Breast epithelium (tissue), 4 donors: Measurements from ENCODE around the gene CT45A3. TPM values are rescaled to one million over a fixed set of nuclear protein-coding genes. Genes with fewer than 3 reads are reported as not detected.
"Not testable (repeated sequence)": the region's sequence is repeated elsewhere in the genome, so short reads cannot be mapped to it uniquely, and the experiment has no call there.

Source experiments
- DNase-seq, 2 donors: peaks; one replicate each; pipeline ENCODE4 v3.0.0-alpha.2; 2019; ENCODE audit warnings: low spot score in 2 of 2
- H3K27ac ChIP-seq, 2 donors: fragments of 200-600 bp; sonication (generic) in 1 of 2; one replicate each; pipeline ENCODE4 v1.5.1; 2016 to 2019; ENCODE audit warnings: mild to moderate bottlenecking in 1 of 2
- H3K27me3 ChIP-seq, 2 donors: fragments of 200-600 bp; sonication (generic) in 1 of 2; one replicate each; pipeline versions ENCODE4 v1.5.1 to v1.6.0; 2017 to 2019; ENCODE audit warnings: control low read depth in 1 of 2, mild to moderate bottlenecking in 1 of 2
- H3K36me3 ChIP-seq: fragments of 200-600 bp; one replicate; pipeline ENCODE4 v1.5.1; 2019
- H3K4me1 ChIP-seq, 2 donors: fragments of 200-600 bp; sonication (generic); one replicate each; pipeline ENCODE4 v1.5.1; 2016 to 2019; ENCODE audit warnings: control low read depth in 1 of 2
- H3K4me3 ChIP-seq, 3 donors: fragments of 200-600 bp; sonication (generic); 1 replicate in 2 of 3; 2 replicates in 1 of 3; pipeline ENCODE4 v1.5.1; 2016 to 2019; ENCODE audit warnings: mild to moderate bottlenecking in 3 of 3, moderate library complexity in 2 of 3
- H3K9me3 ChIP-seq, 2 donors: fragments of 200-600 bp; sonication (generic) in 1 of 2; one replicate each; pipeline ENCODE4 v1.5.1; 2016 to 2019; ENCODE audit warnings: control low read depth in 1 of 2
- POLR2A ChIP-seq: fragments of 450-650 bp; IDR thresholded peaks from one replicate; pipeline ENCODE4 v1.6.1; 2016; ENCODE audit warnings: antibody characterized with exemption, mild to moderate bottlenecking, moderate library complexity
- POLR2AphosphoS5 ChIP-seq, 3 donors: sonication (generic); formaldehyde crosslinking; IDR thresholded peaks; one replicate each; pipeline ENCODE4 v1.6.1; 2017; ENCODE audit warnings: antibody characterized with exemption in 3 of 3
- intact Hi-C: fragments of 100-400 bp; cut with DNase I; formaldehyde crosslinking; loops from one replicate; pipeline ENCODE4 v1.15.1; 2023; ENCODE audit warnings: low total_unique reads
- total RNA-seq, 3 donors: library from RNA; depleted of rRNA; stranded (reverse); fragments of >200 nt; gene quantifications; one replicate each; pipeline ENCODE4 v1.1.0, GENCODE V29; 2016
- TF ChIP-seq, protein P1 (sequence below), 3 donors: fragments of 450-650 bp; IDR thresholded peaks; one replicate each; pipeline ENCODE4 v1.5.1; 2016 to 2017; ENCODE audit warnings: antibody characterized with exemption in 3 of 3, mild to moderate bottlenecking in 3 of 3, moderate library complexity in 3 of 3

CT45A3 gene, protein sequence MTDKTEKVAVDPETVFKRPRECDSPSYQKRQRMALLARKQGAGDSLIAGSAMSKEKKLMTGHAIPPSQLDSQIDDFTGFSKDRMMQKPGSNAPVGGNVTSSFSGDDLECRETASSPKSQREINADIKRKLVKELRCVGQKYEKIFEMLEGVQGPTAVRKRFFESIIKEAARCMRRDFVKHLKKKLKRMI
- total RNA-seq, result not detected

DNA sequence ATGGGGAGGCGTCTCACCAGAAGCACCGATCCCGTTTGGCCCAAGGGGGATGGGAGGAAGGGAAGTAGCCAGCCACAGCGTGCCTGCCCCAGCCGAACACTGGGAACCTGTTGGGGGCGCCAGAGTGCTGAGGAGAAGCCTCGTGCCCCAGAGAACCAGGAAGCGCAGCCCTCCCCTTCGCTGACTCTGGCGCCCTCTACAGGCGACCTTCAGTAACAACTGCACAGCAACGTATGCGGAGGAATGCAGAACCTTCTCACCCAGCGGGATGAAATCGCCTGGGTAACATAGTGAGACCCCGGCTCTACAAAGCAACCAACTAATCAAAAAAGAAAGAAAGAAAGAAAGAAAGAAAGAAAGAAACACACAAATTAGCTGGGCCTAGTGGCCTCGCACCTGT lies at the start of gene CT45A3:
Gene CT45A3 (minus strand): TSS at position 101 of the 400 bp plus-strand sequence. CDS start 3,747 bp downstream, outside the sequence.
- H3K27me3 ChIP-seq, intact Hi-C loops, H3K9me3 ChIP-seq, H3K4me3 ChIP-seq, H3K27ac ChIP-seq, H3K36me3 ChIP-seq, H3K4me1 ChIP-seq, DNase-seq: not testable (repeated sequence)

DNA sequence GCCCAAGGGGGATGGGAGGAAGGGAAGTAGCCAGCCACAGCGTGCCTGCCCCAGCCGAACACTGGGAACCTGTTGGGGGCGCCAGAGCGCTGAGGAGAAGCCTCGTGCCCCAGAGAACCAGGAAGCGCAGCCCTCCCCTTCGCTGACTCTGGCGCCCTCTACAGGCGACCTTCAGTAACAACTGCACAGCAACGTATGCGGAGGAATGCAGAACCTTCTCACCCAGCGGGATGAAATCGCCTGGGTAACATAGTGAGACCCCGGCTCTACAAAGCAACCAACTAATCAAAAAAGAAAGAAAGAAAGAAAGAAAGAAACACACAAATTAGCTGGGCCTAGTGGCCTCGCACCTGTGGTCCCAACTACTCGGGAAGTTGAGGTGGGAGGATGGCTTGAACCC lies 34.7 kb upstream of the CT45A3 start, which contains the start of gene CT45A6:
Gene CT45A6 (minus strand): TSS at position 101 of the 400 bp plus-strand sequence. CDS start 3,794 bp downstream, outside the sequence.
- DNase-seq, H3K9me3 ChIP-seq, H3K4me1 ChIP-seq, H3K27me3 ChIP-seq, H3K36me3 ChIP-seq, H3K4me3 ChIP-seq, H3K27ac ChIP-seq, intact Hi-C loops: not testable (repeated sequence)

DNA sequence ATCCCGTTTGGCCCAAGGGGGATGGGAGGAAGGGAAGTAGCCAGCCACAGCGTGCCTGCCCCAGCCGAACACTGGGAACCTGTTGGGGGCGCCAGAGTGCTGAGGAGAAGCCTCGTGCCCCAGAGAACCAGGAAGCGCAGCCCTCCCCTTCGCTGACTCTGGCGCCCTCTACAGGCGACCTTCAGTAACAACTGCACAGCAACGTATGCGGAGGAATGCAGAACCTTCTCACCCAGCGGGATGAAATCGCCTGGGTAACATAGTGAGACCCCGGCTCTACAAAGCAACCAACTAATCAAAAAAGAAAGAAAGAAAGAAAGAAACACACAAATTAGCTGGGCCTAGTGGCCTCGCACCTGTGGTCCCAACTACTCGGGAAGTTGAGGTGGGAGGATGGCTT lies 17.4 kb upstream of the CT45A3 start, which contains the start of gene CT45A5:
Gene CT45A5 (minus strand): TSS at position 101 of the 400 bp plus-strand sequence. CDS start 3,774 bp downstream, outside the sequence.
- H3K36me3 ChIP-seq, H3K4me3 ChIP-seq, H3K9me3 ChIP-seq, H3K4me1 ChIP-seq, DNase-seq, H3K27ac ChIP-seq, intact Hi-C loops, H3K27me3 ChIP-seq: not testable (repeated sequence)

DNA sequence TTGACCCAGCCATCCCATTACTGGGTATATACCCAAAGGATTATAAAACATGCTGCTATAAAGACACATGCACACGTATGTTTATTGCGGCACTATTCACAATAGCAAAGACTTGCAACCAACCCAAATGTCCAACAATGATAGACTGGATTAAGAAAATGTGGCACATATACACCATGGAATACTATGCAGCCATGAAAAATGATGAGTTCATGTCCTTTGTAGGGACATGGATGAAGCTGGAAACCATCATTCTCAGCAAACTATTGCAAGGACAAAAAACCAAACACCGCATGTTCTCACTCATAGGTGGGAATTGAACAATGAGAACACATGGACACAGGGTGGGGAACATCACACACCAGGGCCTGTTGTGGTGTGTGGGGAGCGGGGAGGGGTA lies 23.3 kb downstream of the CT45A3 start:
- DNase-seq, intact Hi-C loops, H3K27ac ChIP-seq, H3K27me3 ChIP-seq, H3K4me1 ChIP-seq, H3K36me3 ChIP-seq, H3K4me3 ChIP-seq, H3K9me3 ChIP-seq: not testable (repeated sequence)

DNA sequence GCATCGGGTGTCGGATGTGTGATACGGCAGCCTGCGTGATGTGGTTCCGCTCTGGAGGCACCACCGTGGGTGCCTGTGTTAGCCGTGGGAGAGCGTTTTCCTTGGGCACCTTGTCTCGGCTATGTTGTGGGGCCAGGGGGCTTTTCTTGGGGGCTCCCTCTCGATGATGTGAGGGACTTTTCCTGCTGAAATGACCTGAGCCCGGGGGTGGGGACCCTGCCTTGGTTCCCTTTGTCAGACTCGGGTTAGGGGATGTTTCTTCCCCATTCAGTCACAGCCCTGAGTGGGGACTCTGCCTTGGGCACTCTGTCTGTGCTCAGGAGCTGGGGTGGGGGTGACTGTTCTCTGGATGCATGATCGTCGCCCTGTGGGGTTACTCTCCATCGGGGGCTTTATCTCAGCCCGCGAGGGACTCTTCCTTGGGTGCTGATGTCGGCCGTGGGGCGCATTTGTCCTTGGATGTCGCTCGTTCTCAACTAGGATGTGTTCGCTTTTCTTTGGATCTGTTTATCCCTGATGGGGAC lies 26.7 kb downstream of the CT45A3 start:
- Histone ChIP-seq H3K27ac (no peak overlapping the region), H3K4me1 (no peaks in the 10 kb centered on the region), H3K27me3 (peaks cover 0 to 2% of the 10 kb centered on the region in 2 donors), H3K4me3 (no peak overlapping the region), H3K9me3 (no peaks in the 10 kb centered on the region), H3K36me3 (no peaks in the 10 kb centered on the region)
- no peak for DNase-seq
- intact Hi-C loops, result no loop called here
- TF ChIP-seq POLR2A (no peak), POLR2AphosphoS5 (IDR thresholded peaks at IDR 0.05) (no peak)
- TF ChIP-seq, protein P1, sequence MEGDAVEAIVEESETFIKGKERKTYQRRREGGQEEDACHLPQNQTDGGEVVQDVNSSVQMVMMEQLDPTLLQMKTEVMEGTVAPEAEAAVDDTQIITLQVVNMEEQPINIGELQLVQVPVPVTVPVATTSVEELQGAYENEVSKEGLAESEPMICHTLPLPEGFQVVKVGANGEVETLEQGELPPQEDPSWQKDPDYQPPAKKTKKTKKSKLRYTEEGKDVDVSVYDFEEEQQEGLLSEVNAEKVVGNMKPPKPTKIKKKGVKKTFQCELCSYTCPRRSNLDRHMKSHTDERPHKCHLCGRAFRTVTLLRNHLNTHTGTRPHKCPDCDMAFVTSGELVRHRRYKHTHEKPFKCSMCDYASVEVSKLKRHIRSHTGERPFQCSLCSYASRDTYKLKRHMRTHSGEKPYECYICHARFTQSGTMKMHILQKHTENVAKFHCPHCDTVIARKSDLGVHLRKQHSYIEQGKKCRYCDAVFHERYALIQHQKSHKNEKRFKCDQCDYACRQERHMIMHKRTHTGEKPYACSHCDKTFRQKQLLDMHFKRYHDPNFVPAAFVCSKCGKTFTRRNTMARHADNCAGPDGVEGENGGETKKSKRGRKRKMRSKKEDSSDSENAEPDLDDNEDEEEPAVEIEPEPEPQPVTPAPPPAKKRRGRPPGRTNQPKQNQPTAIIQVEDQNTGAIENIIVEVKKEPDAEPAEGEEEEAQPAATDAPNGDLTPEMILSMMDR (IDR thresholded peaks at IDR 0.05), result no peak

DNA sequence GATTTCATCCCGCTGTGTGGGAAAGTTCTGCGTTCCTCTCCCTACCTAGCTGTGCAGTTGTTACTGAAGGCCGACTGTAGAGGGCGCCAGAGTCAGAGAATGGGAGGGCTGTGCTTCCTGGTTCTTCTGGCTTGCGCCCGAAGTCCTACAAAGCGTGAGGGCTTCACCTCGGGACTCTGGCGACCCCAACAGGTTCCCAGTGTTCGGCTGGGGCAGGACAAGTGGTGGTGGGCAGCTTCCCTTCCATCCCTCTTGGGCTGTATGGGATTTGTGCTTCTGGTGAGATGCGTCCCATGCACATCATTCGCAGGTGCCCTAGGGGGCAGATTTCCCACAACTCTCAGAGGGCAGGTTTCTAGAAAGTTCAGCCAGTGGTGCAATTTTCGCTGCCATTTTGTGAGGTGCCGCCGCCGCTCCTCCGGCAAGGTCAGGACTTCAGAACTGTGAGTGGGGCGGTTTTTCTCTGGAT lies 27.3 kb downstream of the CT45A3 start:
- H3K4me1 ChIP-seq, result no peaks in the 10 kb centered on the region
- no peak for TF ChIP-seq POLR2AphosphoS5 (IDR thresholded peaks at IDR 0.05)
- TF ChIP-seq POLR2A, result no peak
- TF ChIP-seq, protein P1 (IDR thresholded peaks at IDR 0.05), result no peak
- no peaks in the 10 kb centered on the region for H3K36me3 ChIP-seq
- no peaks in the 10 kb centered on the region for H3K27me3 ChIP-seq
- no peaks in the 10 kb centered on the region for H3K9me3 ChIP-seq
- H3K27ac ChIP-seq, result no peak overlapping the region
- intact Hi-C loops, result no loop called here
- no peak overlapping the region for H3K4me3 ChIP-seq
- no peak for DNase-seq

DNA sequence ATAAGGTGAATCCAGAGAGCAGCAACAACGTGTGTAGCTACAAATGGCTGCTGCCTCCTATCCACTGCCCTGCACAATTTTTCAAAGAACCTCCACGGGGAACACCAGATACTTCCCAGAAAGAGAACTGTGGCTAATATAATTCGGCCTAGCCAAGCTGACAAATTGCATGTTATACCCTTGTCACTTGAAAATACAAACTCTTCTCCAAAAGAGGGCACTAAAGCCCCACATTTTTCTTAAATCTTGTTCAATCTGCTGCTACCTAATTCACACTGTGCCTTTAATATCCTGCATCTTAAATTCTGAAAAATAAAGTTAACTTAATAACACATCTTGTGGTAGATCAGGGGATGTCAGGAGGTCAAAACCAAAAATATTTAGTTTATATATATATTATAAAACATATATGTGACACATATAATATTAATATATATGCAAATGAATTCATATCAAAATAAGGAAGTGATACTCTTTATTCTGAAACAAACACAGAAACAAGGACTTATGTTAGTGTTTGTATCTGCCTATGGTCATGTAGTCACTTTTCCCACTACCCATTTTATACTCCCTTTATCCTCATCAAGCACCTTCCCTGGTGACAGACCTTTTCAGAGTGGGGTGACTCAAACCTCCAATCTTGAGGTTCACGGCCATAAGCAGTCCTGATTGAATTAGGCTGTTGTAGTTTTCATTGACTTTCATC lies 30.5 kb downstream of the CT45A3 start:
- Histone ChIP-seq H3K27ac (no peak overlapping the region), H3K27me3 (no peaks in the 10 kb centered on the region), H3K4me1 (no peaks in the 10 kb centered on the region), H3K9me3 (no peaks in the 10 kb centered on the region), H3K36me3 (no peaks in the 10 kb centered on the region), H3K4me3 (no peak overlapping the region)
- DNase-seq, result no peak
- intact Hi-C loops, result no loop called here
- TF ChIP-seq, protein P1 (IDR thresholded peaks at IDR 0.05), result no peak
- TF ChIP-seq POLR2A (no peak), POLR2AphosphoS5 (IDR thresholded peaks at IDR 0.05) (no peak)

DNA sequence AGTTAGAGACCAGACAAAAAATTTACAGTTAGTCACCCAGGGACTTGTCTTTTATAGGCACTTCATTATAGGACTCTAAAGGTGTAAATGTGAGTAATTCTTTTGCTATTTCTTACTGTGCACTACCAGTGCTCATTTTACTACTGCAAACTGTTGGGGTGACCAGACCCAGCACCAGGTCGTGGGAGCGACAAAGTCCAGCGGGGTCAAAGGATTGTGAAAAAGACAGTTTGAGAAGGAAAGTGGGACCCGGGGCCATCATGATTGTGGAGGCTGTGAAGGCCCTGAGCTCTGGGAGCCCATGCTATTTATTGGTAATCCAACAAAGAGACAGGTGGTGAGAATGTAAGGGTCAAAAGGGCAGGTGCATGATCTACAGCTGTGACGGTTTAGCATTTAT lies 33.3 kb downstream of the CT45A3 start:
- H3K27ac ChIP-seq, DNase-seq, H3K4me1 ChIP-seq, H3K9me3 ChIP-seq, intact Hi-C loops, H3K36me3 ChIP-seq, H3K4me3 ChIP-seq, H3K27me3 ChIP-seq: not testable (repeated sequence)
